ENCODE measurements around the gene MATCAP1.

The MATCAP1 gene

DNA sequence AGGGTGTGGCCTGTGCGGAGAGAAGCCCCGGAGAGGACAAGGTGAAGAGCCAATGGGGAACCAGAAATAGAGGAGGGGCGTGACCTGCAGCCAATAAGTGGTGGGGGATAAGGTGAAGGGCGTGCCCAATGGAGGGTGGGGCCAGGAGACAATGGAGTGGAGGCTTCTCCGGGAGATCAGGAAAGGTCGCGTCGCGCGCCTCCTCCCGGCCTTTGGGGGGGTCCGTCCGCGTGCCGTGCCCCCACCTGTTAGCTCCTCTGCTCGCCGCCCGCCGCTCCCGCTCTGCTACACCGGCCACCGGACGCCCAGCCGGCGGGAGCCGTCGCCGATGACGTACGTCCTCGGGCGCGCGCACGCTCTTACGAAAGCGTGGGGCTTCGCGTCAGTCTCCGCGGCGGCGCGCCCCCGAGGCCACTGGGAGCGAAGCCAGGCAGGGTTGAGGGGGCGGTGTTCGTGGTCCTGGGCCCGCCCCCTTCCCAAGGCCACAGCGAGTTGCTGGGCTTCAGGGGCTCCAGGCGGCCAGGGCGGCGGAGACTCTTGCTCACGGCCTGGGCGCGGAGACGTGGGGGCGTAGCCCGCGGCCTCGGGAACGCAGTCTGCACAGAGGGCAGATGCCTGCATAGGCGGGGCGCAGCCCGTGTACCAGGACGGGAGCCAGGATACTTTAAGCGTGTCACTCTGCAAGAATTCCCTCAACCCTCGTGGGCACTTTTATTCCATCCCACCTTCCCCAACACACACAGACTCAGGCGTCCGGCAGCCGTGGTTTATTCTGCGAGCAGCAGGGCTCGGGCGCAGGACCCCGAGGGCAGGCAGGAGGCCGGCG lies at the start of gene MATCAP1:
Gene MATCAP1, minus strand, starts transcription at position 337 of the 826 bp plus-strand sequence. CDS start 3,353 bp downstream, outside the sequence.
- DNase-seq: peak; percentile 95

DNA sequence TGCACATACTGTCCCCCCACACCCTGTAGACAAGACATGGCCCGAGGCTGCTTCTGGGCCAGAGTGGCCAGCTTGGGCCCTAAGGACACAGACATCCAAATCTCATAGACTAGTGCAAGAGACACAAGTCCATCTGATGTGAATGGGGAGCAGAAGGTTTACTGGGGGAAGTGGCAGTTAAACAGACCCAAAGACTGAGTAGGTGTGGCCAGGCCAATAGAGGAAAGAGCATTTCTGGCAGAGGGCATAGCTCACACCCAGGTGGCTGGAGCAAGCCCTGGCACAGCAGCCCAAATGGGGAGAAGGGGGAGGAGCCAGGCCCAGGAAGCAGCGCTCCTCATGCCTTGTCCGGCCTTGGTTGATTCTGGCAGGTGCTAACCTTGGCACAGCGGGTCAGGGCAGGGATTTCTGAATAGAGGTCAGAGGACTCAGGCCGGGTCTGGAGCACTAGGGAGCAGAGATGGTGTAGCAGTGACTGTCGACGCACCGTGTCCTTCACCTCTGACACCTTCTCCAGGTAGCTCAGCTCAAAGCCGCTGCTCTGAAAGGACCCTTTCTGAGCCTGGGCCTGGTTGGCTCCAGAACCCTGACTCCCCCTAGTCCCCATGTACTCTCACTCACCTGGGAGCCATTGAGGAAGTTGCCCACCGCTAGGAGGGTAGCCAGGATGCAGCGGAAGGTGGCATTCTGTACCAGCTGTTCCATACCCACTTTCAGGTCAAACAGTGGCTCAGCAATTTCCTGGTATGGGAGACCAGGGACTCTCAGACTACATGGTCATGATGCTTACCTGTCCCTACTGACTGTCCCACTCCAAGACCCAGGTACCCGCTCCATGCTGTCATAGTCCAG lies 47.3 kb upstream of the MATCAP1 start:
- DNase-seq: no peak

DNA sequence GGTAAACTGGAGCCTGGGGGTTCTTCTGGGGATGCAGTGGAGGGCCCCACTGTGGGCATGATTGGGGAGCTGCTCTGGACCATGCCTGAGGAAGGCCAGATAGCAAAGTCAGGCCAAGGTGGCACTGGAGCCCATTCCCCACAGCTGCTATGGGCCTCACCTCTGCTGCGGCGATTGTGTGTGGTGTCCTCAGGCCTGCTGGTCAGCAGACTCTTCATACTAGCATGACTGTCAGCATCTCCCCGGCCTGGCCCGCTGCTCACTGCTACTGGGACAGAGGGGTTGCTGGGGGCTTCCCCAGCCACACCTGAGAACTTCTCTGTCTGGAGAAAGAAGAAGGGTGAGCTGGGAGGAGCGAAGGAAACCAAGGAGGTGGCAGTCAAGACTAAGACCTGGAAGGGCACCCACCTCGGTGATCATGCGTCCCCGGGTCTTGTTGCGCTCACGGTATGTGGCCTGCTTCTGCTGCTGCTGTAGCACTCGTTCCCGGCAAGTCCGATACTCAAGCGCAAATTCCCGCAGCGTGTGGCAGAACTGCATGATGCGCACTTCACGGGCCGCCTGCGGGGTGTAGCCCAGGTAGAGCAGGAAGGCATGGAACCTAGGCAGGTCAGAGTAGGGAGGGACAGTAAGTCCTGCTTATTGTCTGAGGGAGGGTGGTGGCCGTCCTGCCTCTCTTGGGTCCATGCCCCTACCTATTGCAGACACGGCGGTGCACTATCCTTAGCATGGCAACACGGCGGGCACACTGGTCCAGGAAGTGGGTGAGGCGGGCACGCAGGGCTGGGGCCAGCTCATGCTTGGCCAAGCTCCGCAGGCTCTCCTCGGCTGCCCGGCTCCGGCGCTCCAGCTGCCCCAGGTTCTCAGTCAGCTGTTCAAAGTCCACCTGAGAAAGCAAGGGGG lies 46.4 kb upstream of the MATCAP1 start:
- no peak for DNase-seq

DNA sequence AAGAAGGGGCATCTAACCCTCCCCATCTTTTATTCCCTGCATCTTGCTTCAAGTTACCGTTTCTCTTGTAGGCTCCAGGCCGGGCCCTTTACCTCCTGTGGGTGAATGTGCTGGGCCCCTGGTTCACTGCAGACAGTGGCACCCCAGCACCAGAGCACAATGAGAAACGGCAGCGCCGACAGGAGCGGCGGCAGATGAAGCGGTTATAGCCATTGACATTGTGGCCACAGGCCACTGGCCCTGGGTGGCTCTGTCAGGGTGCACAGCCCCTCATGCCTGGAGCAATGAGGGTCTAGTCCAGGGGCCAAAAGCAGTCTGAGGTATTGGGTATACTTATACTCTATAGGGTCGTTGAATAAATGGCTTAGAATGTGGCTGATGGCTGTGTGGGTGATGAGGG lies 45.1 kb upstream of the MATCAP1 start:
- no peak for DNase-seq

DNA sequence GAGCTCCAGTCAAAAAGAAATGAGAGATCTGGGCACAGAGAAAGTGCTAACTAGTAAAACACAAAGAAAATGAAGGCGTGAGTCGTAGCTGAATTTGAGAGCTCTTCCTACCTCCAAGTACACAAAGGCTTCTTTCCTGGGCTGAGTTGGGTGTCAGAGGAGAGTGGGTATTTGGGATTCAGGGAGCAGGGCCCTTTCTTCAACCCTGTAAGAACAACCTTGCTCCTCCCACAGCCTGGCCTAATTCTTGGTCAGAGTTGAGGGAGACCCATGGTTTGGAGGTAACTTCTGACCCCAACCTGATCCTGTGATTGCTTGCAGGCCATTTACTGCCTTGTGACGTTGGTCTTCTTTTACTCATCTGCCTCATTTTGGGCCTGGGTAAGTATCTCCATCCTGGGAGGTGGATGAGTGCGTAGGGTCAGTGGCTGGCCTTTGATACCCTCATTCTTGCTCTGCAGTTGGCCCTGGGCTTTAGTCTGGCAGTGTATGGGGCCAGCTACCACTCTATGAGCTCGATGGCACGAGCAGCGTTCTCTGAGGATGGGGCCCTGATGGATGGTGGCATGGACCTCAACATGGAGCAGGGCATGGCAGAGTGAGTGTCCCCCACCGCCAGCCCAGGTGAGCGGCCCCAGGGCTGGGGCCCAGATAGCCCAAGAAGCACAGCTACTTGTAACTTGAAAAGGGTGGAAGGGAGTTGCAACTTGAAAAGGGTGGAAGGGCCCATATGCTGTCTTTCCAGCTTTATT lies 44.4 kb upstream of the MATCAP1 start:
- no peak for DNase-seq

DNA sequence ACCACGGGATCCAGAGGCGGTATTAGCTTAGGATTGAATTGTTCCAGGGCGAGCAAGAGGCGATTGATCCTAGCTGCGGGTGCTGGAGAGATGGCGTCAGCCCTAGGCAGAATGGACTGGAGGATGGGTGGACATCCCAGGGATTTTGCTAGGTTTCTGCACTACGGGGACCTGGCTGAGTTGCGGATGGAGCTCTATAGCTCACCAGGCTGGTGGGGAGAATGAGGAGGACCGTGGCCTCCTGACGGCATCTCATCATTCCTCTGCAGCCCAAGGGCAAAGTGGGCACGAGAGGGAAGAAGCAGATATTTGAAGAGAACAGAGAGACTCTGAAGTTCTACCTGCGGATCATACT lies 43.8 kb upstream of the MATCAP1 start:
- DNase-seq: no peak

DNA sequence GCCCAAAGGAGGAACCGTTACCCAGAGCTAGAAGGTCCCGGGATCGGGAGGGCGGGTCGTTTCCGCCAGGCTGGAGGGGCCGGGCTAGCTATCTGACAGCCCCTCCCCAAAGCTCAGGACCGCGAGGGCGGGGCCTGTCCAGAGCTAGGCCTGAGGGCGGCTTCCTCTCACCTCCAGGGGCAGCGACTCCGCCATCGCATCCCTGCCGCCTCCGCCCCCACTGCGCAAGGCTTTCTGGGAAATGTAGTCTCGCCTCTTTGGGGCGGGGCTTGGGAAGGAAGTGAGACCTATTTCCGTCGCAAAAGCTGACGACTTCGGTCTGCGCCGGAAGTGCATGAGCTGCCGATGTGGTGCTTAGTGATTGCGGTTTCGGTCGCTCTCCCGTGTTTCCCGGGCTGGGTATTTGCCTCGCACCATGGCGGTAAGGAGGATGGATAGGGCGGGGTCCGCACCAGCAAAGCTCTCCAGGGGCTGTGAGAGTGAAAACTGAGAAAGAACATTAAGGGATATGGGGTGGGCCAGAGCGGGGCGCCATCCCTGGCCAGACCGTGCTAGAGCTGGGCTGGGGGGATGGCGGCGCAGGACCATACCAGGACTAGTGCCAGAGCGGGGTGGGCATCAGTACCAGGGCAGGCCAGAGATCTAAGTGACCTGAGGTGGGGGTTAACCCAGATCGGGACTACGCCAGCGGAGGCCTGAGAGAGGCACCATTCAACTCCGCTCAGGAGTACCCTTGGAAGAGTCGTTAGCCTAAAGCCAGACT lies 43.2 kb upstream of the MATCAP1 start, which contains the start of gene TMEM208:
Gene TMEM208, plus strand, starts transcription at position 327 of the 763 bp plus-strand sequence. Its CDS starts 89 bp downstream, at position 416.
- peak; percentile 90 for DNase-seq

DNA sequence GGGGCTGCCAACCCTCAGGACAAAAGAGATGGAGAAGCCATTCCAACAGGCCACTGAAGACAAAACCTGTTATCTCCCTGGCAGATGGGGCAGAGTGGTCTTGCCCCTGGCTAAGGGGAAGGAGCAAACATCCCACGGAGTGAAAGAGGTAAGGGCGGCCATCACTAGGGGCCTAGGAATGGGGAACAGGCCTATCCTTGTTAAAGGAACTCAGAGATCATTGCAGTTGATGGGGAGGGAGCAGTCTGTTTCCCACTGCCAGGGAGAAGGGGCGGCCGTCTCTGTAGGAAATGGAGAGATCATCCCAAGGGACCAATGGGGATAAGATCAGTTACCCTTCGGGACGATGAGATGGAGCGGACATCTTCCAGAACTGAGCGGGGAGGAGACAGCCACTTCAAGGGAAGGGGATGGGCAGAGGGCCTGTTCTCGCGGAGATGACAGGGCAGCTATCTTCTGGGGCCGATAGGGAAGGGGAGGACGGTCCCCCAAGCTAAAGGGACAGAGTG lies 42.6 kb upstream of the MATCAP1 start:
- DNase-seq: no peak

DNA sequence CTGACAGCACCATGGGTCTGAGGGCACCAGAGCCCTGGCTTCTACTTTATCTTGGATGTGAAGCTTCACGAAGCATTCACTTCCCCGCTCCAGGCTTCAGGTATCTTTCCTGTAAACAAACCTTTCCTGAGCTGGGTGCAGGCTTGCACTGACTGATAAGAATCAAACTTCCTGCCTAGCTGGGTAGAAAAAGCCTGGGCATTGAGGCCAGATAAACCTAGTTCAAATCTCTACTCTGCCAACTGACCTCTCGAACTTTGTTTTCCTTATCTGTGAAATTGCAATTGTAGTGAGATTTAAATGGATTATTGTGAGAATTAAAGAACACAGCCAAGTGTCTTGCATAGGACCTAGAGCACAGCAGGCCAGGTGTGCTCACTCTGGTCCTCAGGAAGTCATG lies 40.2 kb upstream of the MATCAP1 start:
- DNase-seq: no peak

DNA sequence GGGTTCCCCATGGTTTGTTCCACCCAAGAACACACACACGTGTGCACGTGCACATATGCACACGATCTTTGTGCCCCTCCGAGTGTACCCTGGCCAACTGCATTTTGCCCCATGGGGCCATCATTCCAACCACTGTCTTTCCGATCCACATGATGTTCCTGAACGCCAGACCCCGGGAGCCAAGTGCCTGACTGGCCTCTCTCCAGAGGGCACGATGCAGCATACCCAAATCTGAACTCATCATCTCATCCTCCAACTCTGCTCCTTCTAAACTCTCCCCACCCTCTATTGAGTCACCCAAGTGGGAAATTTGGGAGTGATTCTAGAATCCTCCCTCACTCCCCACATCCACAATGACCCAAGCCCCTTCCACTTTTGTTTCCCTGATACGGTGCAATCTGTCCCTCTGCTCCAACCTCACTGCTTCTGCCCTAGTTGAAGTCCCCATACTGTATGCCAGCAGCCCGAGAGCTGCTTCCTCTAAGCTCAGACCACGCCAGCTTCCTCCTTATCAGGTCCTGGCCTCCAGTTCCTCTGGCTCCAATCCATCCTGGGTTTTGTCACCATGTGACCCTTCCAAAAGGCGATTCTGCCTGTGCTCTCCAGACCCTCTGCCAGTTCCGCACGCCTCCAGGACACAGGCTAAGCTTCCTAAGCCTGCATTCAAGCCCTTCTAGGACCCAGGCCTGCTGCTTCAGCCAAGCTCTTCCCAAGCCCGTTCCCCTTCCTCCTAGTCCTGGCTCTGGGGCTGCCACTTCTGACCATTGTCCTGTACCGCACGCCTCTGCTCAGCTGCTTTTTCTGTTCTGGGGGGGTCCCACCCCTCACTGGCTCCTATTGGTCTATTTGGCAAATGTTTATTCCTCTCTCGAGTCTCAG lies 33.1 kb upstream of the MATCAP1 start:
- no peak for DNase-seq

DNA sequence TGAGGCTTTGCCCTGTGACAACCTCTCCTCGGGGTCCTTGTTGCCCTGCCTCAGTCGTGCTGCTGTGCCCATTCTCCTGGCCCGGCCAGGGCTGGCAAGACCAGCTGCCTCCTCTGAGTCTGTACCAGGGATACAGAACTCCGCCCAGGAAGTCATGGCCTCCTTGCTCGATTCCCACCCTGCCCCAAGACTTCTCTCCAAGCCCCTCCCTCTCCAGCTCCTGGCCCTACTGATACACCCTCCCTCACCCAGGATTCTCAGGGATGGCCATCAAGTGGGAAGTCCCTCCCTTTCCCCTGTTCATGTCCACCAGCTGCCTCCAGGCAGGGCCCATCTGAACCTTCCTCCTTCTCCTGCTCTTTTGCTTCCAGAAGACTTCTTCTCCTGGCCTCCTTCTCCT lies 31.9 kb upstream of the MATCAP1 start:
- DNase-seq: no peak

DNA sequence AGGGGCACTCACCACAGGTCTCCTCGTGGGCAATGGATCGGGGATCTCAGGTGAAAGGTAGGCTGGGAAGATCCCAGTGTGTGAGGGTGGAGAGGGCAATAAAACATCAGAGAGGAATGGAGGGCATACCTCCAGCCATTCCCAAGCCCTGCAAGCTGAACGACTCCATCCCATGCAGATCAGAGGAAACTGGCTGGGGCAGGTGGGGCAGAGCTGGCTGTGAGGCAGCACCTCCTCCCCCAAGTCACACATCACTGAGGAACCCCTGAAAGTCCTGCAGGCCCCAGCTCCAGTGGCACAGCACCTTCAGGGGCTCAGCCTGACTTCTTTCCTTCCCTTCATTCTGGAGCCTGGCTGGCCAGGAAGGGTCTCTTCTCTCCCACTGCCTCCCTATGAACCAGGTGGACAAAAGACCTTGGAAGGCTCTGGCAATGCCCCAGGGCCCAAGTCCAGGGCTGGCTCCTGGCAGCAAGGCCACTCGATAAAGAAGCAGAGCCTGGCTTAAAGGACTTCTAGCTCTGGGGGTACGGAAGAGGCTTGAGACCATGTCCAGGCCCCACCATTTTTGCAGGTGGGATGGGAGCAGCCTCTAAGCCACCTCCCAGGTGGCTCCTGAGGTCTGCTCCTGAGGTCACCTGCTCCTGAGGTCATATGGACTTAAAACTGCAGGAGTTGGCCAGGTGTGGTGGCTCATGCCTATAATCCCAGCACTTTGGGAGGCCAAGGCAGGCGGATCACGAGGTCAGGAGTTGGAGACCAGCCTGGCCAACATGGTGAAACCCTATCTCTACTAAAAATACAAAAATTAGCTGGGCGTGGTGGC lies 29.6 kb upstream of the MATCAP1 start:
- no peak for DNase-seq

DNA sequence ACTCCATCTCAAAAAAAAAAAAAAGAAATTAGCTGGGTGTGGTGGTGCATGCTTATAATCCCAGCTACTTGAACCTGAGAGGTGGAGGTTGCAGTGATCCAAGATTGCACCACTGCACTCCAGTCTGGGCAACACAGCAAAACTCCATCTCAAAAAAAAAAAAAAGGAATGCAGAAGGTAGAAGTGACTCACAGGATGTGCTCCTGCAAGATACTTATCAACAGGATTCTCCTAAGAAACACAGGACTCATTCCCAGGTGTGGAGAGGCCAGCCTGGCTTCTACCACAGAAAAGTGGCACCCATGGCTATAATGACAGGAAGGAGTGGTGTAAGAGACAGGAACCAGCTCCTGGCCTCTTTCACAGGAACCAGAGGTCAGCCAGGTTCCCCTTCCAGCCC lies 29.0 kb upstream of the MATCAP1 start:
- no peak for DNase-seq

DNA sequence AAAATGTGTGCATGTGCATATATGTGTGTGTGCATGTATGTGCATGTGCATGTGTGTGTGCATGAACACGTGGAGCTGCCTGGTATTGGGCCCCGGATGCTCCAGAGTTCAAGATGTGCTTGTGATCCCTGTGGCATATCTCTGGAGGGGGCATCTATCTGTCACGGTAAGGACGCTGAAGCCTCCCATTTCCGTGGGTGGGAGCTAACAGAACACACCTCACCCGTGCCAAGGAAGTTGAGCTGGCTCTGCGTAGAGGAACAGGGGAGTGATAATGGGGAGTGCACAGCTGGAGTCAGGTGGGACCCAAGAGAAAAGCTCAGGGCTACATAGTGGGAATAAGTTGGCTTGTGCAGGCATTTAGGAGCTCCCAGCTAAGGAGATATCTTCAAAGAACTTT lies 27.9 kb upstream of the MATCAP1 start:
- DNase-seq: no peak

DNA sequence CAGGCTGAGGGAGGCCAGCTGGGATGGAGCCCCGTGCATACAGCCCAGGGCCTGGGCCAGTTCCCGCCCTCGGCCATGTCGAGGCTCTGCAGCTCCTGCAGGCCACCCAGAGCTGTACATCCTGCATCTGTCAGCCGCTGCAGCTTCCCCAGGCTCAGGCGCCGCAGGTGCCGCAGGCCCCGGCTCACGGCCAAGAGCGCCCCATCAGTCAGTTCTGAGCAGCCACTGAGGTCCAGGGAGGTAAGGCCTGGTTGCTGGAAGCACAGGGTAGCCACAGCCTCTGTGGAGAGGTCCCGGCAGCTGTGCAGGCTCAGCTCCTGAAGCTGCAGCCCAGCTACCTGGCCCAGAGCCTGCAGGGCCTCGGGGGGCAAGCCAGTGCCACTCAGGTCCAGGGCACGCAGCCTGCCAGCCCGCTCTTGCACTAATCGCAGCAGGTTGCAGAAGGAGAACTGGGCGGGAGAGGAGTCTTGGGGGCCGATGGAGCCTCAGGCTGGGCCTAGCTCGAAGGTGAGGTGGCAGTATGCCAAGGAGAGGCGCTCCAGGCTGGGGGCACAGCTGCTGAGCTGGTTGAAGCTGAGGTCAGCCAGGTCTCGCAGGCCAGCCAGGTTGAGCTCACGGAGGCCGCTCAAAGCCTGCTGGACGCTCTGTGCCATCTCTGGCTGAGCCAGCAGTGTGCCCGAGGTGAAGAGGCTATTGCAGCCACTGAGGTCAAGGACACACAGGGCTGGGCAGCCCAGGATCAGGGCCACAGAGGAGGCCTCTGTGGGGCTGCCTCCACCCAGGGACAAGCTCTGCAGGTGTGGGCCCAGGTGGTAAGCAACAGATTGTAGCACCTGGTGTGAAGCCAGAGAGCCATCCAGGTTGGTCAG lies 26.5 kb upstream of the MATCAP1 start:
- DNase-seq: no peak

DNA sequence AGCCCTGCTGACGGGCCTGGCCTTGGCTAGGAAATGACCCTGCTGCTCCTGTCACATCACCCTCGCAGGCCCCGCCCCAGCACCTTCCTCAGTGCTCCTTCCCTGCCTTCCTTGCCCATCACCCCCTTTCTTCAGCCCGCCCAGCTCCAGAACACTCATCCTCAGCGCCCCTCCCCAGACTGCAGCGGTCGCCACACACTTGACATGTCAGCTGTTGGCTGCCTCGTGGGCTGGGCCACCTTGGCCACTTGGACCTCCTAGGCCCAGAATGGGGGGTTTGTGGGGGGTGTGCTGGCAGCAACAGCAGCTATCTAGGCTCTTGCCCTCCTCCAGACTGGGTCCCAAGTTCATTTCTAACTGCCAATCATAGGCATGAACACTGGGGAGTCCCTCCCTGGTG lies 25.8 kb upstream of the MATCAP1 start:
- DNase-seq: no peak

DNA sequence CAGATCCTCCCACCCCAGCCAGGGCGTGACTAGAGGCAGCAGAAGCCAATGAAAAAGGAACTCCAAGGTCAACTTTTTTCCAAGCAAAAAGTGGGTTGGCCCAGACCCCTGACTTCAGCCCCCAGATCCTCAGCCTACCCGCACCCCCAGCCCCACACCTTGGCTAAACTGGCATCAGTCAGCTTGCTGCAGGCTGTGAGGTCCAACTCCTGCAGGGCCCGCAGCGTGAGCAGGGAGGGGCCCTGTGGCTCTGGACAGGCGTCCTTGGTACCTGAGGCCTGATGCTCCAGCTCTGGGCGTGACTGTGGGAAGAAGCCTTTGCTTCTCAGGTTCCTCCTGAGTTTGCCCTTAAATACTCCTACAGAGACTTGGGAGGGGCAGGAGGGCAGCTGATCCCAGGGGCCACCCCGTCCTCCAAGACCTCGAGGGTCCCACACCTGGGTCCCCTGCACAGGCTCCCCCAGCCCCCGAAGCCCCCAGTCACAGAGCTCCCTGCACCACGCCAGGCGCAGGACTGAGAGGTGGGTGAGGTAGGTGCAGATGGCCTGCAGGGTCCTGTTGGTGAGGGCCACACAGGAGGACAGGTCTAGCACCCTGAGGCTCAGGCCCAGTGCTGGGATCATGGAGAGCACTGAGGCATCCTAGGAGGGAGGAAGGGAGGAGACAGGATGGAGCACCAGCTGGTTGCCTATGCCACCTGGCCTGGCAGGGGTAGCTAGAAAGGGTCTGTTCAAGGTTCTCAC lies 24.6 kb upstream of the MATCAP1 start:
- no peak for DNase-seq

Data from NCI-H748 treated with DMSO at 0.1 percent for 48 hours (cell line).